Fibroblast of the aortic adventitia (primary cell): ENCODE measurements around the gene VWA1. TPM values are rescaled to one million over a fixed set of nuclear protein-coding genes. Genes with fewer than 3 reads are reported as not detected.
"Not testable (repeated sequence)": the region's sequence is repeated elsewhere in the genome, so short reads cannot be mapped to it uniquely, and the experiment has no call there.

Experiments used
- DNase-seq: peaks from one replicate; pipeline ENCODE4 v3.0.0-alpha.2; 2010; ENCODE audit warnings: low read depth
- H3K4me3 ChIP-seq: 2 replicates; pipeline ENCODE4 v1.5.1; 2011; ENCODE audit warnings: low read depth, mild to moderate bottlenecking, control low read depth, low read length, moderate library complexity
- total RNA-seq: library from RNA; depleted of rRNA; stranded (reverse); fragments of >200 nt; gene quantifications from 2 replicates; pipeline ENCODE4 v1.2.3, GENCODE V29; 2012; ENCODE audit warnings: low replicate concordance
- TF ChIP-seq, protein P1 (sequence below): IDR thresholded peaks from 2 replicates; pipeline ENCODE4 v1.5.1; 2011; ENCODE audit warnings: mild to moderate bottlenecking, low read length, control low read depth, inconsistent platforms; ENCODE audit not compliant: insufficient read depth

The VWA1 gene
- total RNA-seq, 1 donor = 1.8 TPM

DNA sequence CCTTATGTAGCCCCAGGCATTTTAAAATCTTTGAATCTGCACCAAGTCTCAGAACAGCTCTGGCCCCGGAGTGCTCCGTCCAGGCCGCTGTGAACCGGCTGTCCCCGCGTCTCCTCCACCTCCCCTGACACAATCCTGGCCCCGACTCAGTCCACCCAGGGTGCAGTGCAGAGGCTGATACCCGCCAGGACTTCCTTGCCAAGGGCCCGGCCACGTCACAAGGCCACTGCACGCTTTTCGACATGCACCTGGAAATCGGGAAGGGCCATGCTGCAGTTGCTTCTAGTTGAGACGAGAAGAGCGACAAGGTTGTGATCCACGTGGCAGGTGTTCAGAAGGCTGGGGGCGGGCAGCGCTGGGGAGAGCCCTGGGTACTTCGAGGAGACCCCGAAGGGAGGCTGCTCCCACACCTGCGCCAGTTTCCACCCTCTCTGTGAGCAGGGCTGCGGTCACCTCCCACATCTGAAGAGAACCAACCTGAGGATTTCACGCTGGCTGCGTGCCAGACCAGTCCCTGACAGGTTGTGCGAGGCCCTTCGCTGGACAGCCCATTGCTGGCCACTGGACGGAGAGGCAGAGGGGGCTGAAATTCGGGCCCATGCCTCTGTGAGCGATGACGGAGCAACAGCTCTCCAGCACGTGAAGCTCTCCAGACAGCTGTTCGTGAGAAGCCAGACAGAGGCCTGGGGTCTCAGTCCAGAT lies 6.7 kb downstream of the VWA1 start:
- no peak overlapping the region for H3K4me3 ChIP-seq
- DNase-seq = no peak
- TF ChIP-seq, protein P1, sequence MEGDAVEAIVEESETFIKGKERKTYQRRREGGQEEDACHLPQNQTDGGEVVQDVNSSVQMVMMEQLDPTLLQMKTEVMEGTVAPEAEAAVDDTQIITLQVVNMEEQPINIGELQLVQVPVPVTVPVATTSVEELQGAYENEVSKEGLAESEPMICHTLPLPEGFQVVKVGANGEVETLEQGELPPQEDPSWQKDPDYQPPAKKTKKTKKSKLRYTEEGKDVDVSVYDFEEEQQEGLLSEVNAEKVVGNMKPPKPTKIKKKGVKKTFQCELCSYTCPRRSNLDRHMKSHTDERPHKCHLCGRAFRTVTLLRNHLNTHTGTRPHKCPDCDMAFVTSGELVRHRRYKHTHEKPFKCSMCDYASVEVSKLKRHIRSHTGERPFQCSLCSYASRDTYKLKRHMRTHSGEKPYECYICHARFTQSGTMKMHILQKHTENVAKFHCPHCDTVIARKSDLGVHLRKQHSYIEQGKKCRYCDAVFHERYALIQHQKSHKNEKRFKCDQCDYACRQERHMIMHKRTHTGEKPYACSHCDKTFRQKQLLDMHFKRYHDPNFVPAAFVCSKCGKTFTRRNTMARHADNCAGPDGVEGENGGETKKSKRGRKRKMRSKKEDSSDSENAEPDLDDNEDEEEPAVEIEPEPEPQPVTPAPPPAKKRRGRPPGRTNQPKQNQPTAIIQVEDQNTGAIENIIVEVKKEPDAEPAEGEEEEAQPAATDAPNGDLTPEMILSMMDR = no peak

DNA sequence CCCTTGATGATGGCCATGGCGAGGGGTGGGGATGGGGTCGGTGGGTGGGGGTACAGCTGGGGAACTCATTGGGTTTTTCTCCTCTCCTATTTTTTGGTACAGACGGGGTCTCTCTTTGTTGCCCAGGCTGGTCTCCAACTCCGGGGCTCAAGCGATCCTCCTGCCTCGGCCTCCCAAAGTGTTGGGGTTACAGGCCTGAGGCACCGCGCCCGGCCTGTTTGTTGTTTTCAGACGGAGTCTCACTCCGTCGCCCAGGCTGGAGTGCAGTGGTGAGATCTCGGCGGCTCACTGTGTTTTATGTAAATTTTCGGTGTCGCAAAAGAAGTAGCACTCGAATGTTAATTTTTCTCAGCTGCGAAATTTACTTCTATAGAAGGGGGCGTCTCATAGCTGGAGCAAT lies 11.1 kb downstream of the VWA1 start:
- H3K4me3 ChIP-seq, DNase-seq: not testable (repeated sequence)

DNA sequence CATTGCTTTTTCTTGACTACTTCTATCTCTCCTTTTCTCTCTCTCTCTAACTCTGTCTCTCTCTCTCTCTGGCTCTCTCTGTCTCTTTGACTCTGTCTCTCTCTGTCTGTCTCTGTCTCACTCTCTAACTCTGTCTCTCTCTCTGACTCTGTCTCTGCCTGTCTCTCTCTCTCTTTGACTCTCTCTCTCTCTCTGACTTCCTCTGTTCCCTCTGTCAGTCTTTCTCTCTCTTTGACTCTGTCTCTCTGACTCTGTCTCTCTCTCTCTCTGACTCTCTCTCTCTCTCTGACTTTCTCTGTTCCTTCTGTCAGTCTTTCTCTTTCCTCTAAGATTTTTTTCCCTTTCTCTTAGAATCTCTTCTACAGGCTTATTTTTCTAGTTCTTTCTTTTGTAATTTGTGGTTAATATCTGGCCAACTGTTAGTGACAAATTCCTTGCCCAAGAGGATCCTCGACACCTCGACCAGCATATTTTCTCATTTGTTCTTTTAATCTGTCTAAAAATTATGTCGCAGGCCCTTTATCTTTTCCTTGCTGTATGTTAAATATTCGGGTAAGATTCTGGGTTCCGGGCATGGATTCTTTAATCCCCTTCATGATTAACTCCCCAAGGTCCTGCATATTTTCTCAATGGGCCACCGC lies 13.7 kb downstream of the VWA1 start, which contains the start of gene ATAD3C:
Gene ATAD3C (plus strand): TSS at position 591 of the 641 bp plus-strand sequence. CDS start 995 bp downstream, outside the sequence.
- TF ChIP-seq, protein P1 = no peak
- DNase-seq = no peak
- no peak within 1 kb of the TSS for H3K4me3 ChIP-seq

DNA sequence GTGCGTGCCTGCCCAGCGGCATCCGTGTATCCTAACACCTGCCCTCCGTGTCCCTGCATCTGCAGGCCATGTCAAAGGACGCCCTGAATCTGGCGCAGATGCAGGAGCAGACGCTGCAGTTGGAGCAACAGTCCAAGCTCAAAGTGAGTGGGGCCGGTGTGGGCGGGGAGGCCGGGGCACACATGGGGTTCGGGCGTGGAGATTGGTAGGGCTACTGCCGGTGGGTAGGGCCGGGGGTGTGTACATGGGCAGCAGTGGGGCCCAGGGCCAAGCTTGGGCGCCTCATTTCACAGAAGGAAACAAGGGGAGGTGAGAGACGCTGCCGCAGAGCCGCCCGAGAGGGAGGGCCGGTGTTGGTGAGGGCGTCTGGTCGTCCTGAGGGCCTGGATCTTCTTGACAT lies 15.1 kb downstream of the VWA1 start:
- not testable (repeated sequence) for DNase-seq, H3K4me3 ChIP-seq

DNA sequence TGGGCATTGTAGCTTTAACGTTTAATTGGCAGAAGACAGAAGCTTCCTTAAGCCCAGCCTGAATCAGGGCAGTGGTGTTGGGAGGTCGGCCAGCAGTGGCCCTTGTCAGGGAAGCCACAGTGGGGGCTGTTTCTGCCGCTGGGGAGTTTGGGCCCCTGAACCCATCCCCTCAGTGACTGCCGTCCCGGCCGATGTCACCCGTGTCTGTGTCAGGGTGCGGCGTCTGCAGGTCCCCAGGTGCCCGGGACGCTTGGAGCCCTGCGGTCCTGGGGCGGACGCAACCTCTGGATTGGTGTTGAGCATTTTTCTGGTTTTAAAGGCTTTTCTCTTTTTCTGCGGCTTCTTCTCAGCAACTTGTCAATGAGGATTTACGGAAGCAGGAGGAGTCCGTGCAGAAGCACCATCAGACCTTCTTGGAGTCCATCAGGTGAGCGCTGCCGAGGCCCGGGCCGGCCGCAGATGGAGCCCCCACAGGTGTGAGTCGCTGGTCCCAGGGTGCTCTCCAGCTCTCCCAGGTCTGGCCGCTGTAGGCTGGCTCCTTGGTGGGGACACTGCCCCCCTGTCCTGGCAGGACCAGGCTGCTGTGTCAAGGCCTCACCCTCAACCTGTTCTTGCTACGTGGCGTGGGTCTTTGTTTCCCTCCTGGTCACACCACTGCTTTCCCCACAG lies 16.3 kb downstream of the VWA1 start:
- H3K4me3 ChIP-seq = no peak overlapping the region
- DNase-seq = no peak
- TF ChIP-seq, protein P1 = no peak

DNA sequence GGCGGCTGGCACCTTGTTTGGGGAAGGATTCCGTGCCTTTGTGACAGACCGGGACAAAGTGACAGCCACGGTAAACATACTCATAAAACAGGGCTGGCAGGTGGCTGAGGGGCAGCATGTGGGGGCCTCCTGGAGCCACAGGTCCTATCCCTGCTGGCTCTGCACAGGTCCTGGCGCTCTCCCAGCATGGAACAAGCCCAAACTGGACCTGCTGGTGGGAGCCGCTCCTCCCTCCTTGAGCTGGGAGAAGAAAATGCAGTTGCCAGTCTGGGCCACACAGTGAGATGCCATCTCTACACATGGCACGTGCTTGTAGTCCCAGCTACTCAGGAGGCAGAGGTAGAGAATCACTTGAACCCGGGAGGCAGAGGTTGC lies 16.9 kb downstream of the VWA1 start:
- not testable (repeated sequence) for DNase-seq, H3K4me3 ChIP-seq

DNA sequence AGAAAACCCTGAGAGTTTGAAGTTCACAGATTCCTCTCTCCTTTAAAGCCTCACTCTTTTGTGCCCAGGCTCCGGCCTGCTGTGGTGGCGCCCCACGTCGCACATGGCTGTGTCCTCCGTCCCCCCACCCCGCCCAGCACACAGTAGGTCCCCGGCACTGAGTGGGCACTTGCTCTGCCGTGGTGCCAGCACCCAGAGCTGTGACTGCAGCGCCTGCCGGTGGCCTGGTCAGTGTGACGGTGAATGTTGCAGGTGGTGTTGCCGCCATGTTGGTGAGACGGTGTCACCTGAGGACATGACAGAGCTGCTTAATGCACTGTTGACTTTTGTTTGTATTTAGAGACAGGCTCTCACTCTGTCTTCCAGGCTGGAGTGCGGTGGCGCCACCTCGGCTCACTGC lies 17.4 kb downstream of the VWA1 start:
- no peak for DNase-seq
- TF ChIP-seq, protein P1 = no peak
- H3K4me3 ChIP-seq = no peak overlapping the region

DNA sequence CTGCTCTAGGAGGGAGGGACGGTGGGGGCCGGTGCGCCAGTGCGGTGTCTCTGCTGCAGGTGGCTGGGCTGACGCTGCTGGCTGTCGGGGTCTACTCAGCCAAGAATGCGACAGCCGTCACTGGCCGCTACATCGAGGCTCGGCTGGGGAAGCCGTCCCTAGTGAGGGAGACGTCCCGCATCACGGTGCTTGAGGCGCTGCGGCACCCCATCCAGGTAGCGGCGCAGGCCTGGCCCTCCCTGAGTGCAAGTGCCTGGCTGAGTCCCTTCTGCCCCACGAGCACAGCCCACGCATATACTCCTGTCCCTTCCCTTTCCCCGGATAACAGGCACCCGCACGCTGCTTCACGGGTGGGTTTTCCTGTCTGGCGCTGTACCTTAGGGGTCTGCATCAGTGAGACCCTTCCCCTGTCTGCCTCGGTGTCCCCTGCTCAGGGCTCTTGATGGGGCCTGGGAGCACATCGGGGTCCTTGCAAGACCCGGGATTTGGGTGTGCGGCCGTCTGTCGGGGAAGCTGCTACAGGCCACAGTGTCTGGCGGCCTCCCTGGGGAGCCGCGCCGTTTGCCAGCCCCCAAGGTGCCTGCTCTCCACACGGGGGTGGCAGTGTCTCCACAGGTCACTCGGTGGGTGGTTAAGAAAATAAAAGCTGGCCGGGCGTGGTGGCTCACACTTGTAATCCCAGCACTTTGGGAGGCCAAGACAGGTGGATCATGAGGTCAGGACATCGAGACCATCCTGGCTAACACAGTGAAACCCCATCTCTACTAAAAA lies 19.0 kb downstream of the VWA1 start:
- DNase-seq, H3K4me3 ChIP-seq: not testable (repeated sequence)
